CD8-positive, alpha-beta memory T cell (primary cell): ENCODE results near the gene MPP3. TPM values are rescaled to one million over a fixed set of nuclear protein-coding genes. Genes with fewer than 3 reads are reported as not detected.

ENCODE experiments used
- CTCF ChIA-PET: fragments of 350-600 bp; sonication (Branson Sonifier 250); formaldehyde crosslinking; loops from one replicate; lab custom pipeline; 2021; ENCODE audit warnings: antibody characterized with exemption; lab: Charles Lee
- POLR2A ChIA-PET: fragments of 350-600 bp; sonication (Branson Sonifier 250); formaldehyde crosslinking; loops from one replicate; lab custom pipeline; 2021; ENCODE audit warnings: antibody characterized with exemption; lab: Charles Lee
- DNase-seq, 5 donors: peaks; one replicate each; pipeline versions ENCODE4 v3.0.0 to v3.0.0-alpha.2; 2020 to 2022; ENCODE audit warnings: mixed read lengths in 1 of 5
- H3K27ac ChIP-seq: one replicate; pipeline ENCODE4 v1.7.0; 2013; ENCODE audit warnings: low read depth, mild to moderate bottlenecking, low read length, moderate library complexity
- H3K27me3 ChIP-seq: 2 replicates; pipeline ENCODE4 v1.7.0; 2013; ENCODE audit warnings: low read length, mild to moderate bottlenecking; ENCODE audit not compliant: insufficient read depth, poor library complexity, severe bottlenecking
- H3K36me3 ChIP-seq: 2 replicates; pipeline ENCODE4 v1.7.0; 2013; ENCODE audit warnings: mild to moderate bottlenecking, low read length, moderate library complexity; ENCODE audit not compliant: insufficient read depth
- H3K4me1 ChIP-seq: 2 replicates; pipeline ENCODE4 v1.7.0; 2013; ENCODE audit warnings: mild to moderate bottlenecking, low read length, moderate library complexity; ENCODE audit not compliant: insufficient read depth
- H3K4me3 ChIP-seq: 2 replicates; pipeline ENCODE4 v1.7.0; 2013; ENCODE audit warnings: mild to moderate bottlenecking, low read length
- H3K9me3 ChIP-seq: 2 replicates; pipeline ENCODE4 v1.7.0; 2013; ENCODE audit warnings: mild to moderate bottlenecking, low read length
- H3K27ac Mint-ChIP-seq, 8 donors: one replicate each; pipeline ENCODE4 v1.8.0; 2020 to 2021; ENCODE audit warnings: mixed read lengths in 8 of 8, mild to moderate bottlenecking in 6 of 8, inconsistent platforms in 3 of 8, moderate library complexity in 3 of 8
- H3K27me3 Mint-ChIP-seq, 2 donors: one replicate each; pipeline ENCODE4 v1.8.0; 2020 to 2021; ENCODE audit warnings: mixed read lengths in 2 of 2, mild to moderate bottlenecking in 1 of 2, moderate library complexity in 1 of 2
- H3K36me3 Mint-ChIP-seq, 3 donors: one replicate each; pipeline ENCODE4 v1.8.0; 2020 to 2021; ENCODE audit warnings: mixed read lengths in 3 of 3, inconsistent platforms in 1 of 3, mild to moderate bottlenecking in 1 of 3
- H3K4me1 Mint-ChIP-seq, 3 donors: one replicate each; pipeline ENCODE4 v1.8.0; 2020 to 2021; ENCODE audit warnings: mixed read lengths in 3 of 3, inconsistent platforms in 1 of 3, mild to moderate bottlenecking in 1 of 3
- H3K4me3 Mint-ChIP-seq, 7 donors: one replicate each; pipeline ENCODE4 v1.8.0; 2020 to 2021; ENCODE audit warnings: mixed read lengths in 7 of 7, mild to moderate bottlenecking in 6 of 7, moderate library complexity in 4 of 7, inconsistent platforms in 2 of 7
- H3K9me3 Mint-ChIP-seq, 5 donors: one replicate each; pipeline ENCODE4 v1.8.0; 2020 to 2022; ENCODE audit warnings: mixed read lengths in 5 of 5, mild to moderate bottlenecking in 3 of 5, moderate library complexity in 2 of 5, inconsistent platforms in 1 of 5
- polyA plus RNA-seq: library from polyadenylated mRNA; unstranded; fragments of 300-500 nt; fragmentation: Illumina TruSeq; gene quantifications from one replicate; pipeline ENCODE4 v1.2.3, GENCODE V29; 2021
- total RNA-seq, 2 experiments: library from RNA; stranded (reverse); gene quantifications; one replicate each; pipeline ENCODE4 v1.2.3, GENCODE V29; 2021

Gene MPP3
- total and polyA plus RNA-seq, 3 experiments from 2014 or later, result 0.15 TPM; not detected in 2

DNA sequence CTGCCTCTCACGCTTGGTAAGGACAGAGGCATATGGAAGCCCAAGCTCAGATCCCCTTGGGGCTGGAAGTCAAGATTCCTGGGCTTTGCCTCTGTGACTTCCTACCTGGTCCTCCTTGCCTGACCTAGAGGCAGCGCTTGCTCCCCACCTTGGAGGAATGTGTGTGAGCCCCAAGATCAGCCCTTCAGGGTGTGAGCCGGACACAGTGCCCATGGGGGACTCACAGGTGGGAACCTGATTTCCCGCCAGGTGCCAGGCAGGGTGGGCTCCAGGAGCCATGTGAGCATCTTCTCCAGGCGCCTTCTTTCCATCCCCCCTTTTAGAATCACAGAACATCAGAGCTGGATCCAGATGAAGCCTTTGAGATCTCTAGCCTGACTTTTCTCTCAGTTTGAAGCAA lies 24.2 kb upstream of the MPP3 start:
- Histone ChIP-seq H3K9me3 (no peaks in the 10 kb centered on the region), H3K36me3 (no peaks in the 10 kb centered on the region), H3K27ac (no peak overlapping the region), H3K4me1 (no peaks in the 10 kb centered on the region), H3K4me3 (no peak overlapping the region), H3K27me3 (no peaks in the 10 kb centered on the region)
- DNase-seq, result no peak
- Mint-ChIP-seq H3K4me3 (no peak overlapping the region), H3K36me3 (no peaks in the 10 kb centered on the region), H3K9me3 (peaks cover 0 to 2% (median 0%) of the 10 kb centered on the region in 5 donors), H3K27ac (no peak overlapping the region), H3K27me3 (peaks cover 12 to 34% of the 10 kb centered on the region in 2 donors), H3K4me1 (no peaks in the 10 kb centered on the region)
- ChIA-PET CTCF (interaction anchor here (1.0 kb wide), 1 partner anchor 16 kb away, joined by 4 read pairs; no protein-coding TSS in a partner anchor), POLR2A (no interaction called here)

DNA sequence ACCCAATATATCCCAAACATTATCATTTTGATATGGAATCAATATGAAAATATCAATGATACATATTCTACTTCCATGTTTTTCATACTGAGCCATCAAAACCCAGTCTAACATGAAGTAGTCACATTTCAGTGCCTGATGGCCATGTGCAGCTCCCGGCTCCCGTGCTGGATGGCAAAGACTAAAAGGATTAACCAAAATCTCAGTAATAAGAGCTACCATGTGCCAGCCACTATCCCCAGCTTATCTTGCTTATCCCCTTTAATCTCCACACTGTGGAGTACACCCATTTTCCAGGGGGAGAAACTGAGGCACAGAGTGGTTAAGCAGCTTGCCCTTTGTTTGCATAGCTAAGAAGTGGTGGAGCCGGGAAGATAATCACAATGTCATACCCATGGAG lies 23.2 kb upstream of the MPP3 start:
- no peak overlapping the region for H3K4me3 ChIP-seq
- POLR2A ChIA-PET, result no interaction called here
- H3K27ac ChIP-seq, result no peak overlapping the region
- Mint-ChIP-seq H3K4me3 (no peak overlapping the region), H3K27me3 (peaks cover 12 to 42% of the 10 kb centered on the region in 2 donors), H3K4me1 (no peaks in the 10 kb centered on the region), H3K36me3 (no peaks in the 10 kb centered on the region), H3K9me3 (peaks cover 0 to 2% (median 0%) of the 10 kb centered on the region in 5 donors), H3K27ac (no peak overlapping the region)
- no peaks in the 10 kb centered on the region for H3K27me3 ChIP-seq
- no peaks in the 10 kb centered on the region for H3K36me3 ChIP-seq
- no peaks in the 10 kb centered on the region for H3K9me3 ChIP-seq
- CTCF ChIA-PET, result interaction anchor here (1.0 kb wide), 1 partner anchor 15 kb away, joined by 4 read pairs; no protein-coding TSS in a partner anchor
- no peak for DNase-seq
- no peaks in the 10 kb centered on the region for H3K4me1 ChIP-seq

DNA sequence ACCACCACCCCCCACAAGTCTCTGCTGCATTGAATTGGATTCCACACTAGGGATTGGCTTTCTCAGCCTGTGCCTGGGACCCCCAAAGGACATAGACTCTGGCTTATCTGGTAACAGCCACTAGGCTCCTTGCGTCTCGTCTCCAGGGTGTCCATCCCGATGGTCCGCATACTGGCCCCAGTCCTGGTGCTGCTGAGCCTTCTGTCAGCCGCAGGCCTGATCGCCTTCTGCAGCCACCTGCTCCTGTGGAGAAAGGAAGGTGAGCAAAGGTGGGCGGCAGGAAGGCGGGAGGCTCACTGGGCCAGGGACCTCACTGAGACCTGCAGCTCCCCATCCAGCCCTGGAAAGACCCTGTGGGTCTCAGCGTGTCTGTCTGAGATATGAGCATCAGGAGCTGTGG lies 22.1 kb upstream of the MPP3 start:
- POLR2A ChIA-PET, result no interaction called here
- Mint-ChIP-seq H3K4me1 (no peaks in the 10 kb centered on the region), H3K27me3 (peaks cover 12 to 36% of the 10 kb centered on the region in 2 donors), H3K36me3 (no peaks in the 10 kb centered on the region), H3K9me3 (peaks cover 0 to 2% (median 0%) of the 10 kb centered on the region in 5 donors), H3K4me3 (no peak overlapping the region), H3K27ac (no peak overlapping the region)
- no peak overlapping the region for H3K27ac ChIP-seq
- no peaks in the 10 kb centered on the region for H3K9me3 ChIP-seq
- DNase-seq, result no peak
- no peak overlapping the region for H3K4me3 ChIP-seq
- H3K36me3 ChIP-seq, result no peaks in the 10 kb centered on the region
- no peaks in the 10 kb centered on the region for H3K4me1 ChIP-seq
- H3K27me3 ChIP-seq, result no peaks in the 10 kb centered on the region
- CTCF ChIA-PET, result no interaction called here

DNA sequence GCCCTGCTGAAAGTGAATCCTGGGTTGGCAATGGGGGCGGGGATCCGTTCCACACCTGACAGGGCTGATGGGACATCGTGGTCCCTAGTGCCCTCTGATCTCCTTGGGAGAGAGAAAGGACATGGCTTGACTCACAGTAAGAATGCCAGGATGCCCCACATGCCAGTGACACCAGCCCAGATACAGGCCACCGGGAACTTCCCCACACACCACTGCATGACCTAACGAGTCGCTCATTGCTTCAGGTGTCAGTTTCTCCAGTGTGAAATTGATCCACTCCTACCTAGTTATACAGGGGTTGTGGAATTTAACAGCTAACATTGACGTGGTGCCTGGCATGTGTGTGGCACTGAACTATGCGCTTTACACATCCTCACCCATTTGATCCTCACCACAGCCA lies 21.6 kb upstream of the MPP3 start:
- CTCF ChIA-PET, result interaction anchor here (0.7 kb wide), 1 partner anchor 37 kb away, joined by 3 read pairs; no protein-coding TSS in a partner anchor

DNA sequence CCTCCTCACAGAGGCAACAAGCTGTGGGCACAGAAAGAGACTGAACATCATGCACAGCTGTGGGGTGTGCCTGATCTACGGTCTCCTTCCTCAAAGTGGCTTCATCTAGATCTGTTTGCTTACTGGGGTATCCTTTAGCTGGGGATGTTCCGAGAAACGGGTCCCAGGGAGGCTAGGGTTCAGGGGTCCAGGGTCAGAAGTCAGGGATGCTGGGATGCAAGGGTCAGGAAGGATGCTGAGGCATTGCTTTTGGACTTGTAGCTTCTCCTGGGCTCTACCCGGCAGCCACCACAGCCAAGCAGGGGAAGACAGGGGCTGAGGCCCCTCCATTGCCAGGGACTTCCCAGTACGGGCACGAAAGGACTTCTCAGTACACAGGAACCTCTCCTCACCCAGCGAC lies 20.6 kb upstream of the MPP3 start:
- Mint-ChIP-seq H3K36me3 (no peaks in the 10 kb centered on the region), H3K4me1 (no peaks in the 10 kb centered on the region), H3K27ac (no peak overlapping the region), H3K9me3 (peaks cover 0 to 2% (median 0%) of the 10 kb centered on the region in 5 donors), H3K4me3 (no peak overlapping the region), H3K27me3 (peaks cover 12 to 45% of the 10 kb centered on the region in 2 donors)
- H3K27me3 ChIP-seq, result no peaks in the 10 kb centered on the region
- DNase-seq, result no peak
- no peaks in the 10 kb centered on the region for H3K36me3 ChIP-seq
- H3K9me3 ChIP-seq, result no peaks in the 10 kb centered on the region
- H3K27ac ChIP-seq, result no peak overlapping the region
- no peaks in the 10 kb centered on the region for H3K4me1 ChIP-seq
- CTCF ChIA-PET, result interaction anchor here (1.1 kb wide), 1 partner anchor 11 kb away, joined by 3 read pairs; no protein-coding TSS in a partner anchor
- POLR2A ChIA-PET, result no interaction called here
- no peak overlapping the region for H3K4me3 ChIP-seq

More for the DNA sequence above, 21.6 kb upstream of the MPP3 start:
- Mint-ChIP-seq H3K4me1 (no peaks in the 10 kb centered on the region), H3K27me3 (peaks cover 13 to 39% of the 10 kb centered on the region in 2 donors), H3K36me3 (no peaks in the 10 kb centered on the region), H3K9me3 (peaks cover 0 to 2% (median 0%) of the 10 kb centered on the region in 5 donors), H3K27ac (peak overlapping the region in 1 of 8 donors; percentile 43), H3K4me3 (no peak overlapping the region)
- no peaks in the 10 kb centered on the region for H3K9me3 ChIP-seq
- no peaks in the 10 kb centered on the region for H3K27me3 ChIP-seq
- no peak overlapping the region for H3K27ac ChIP-seq
- H3K4me1 ChIP-seq, result no peaks in the 10 kb centered on the region
- no peaks in the 10 kb centered on the region for H3K36me3 ChIP-seq
- no peak for DNase-seq
- POLR2A ChIA-PET, result no interaction called here
- no peak overlapping the region for H3K4me3 ChIP-seq

DNA sequence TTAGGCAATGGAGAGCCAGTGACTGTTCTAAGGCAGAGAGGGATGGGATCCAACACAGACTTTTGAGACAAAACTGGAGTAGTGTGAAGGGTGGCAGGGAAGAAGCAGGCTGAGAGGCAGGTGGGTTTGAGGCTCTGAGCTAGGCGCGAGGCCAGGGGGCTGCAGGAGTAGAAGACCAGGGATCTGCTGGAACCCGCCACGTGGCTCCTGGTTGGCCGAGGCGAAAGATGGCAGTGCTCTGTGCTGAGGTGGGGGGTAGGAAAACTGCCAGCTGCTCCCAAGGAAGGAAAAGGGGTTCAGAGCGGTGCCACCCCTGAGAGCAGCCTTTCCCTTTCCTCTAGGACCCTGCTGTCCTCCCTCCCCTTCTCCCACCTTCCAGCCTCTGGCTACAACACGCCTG lies 19.6 kb upstream of the MPP3 start:
- peak overlapping the region in 1 of 8 donors; percentile 40 for H3K27ac Mint-ChIP-seq
- Histone ChIP-seq H3K36me3 (no peaks in the 10 kb centered on the region), H3K27ac (no peak overlapping the region), H3K27me3 (no peaks in the 10 kb centered on the region), H3K9me3 (no peaks in the 10 kb centered on the region), H3K4me3 (no peak overlapping the region), H3K4me1 (no peaks in the 10 kb centered on the region)
- no peaks in the 10 kb centered on the region for H3K4me1 Mint-ChIP-seq
- ChIA-PET POLR2A (no interaction called here), CTCF (interaction anchor here (1.1 kb wide), 1 partner anchor 10 kb away, joined by 3 read pairs; no protein-coding TSS in a partner anchor)
- DNase-seq, result no peak
- no peaks in the 10 kb centered on the region for H3K36me3 Mint-ChIP-seq
- H3K9me3 Mint-ChIP-seq, result peaks cover 0 to 2% (median 0%) of the 10 kb centered on the region in 5 donors
- H3K4me3 Mint-ChIP-seq, result no peak overlapping the region
- H3K27me3 Mint-ChIP-seq, result peaks cover 9 to 49% of the 10 kb centered on the region in 2 donors

DNA sequence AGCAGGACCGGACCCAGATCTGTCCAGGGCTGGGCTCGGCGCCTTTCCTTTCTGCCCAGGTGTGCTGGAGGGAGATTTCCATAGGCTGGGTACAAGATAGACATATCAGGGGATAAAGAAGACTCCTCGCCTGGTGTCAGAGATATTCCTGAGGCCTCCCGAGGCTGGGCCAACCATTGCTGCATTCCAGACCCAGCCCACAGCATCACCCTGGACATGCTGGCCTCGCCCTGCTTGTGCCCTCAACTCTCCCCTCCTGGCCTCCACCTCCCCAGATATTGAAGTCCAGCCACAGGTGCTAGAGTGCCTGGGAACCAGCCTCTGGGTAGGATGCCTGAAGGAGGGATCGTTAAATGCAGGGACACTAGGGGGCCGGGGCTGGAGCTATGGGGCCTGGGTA lies 16.2 kb upstream of the MPP3 start:
- Histone ChIP-seq H3K36me3 (no peaks in the 10 kb centered on the region), H3K4me1 (no peaks in the 10 kb centered on the region), H3K4me3 (no peak overlapping the region), H3K27me3 (no peaks in the 10 kb centered on the region), H3K9me3 (no peaks in the 10 kb centered on the region), H3K27ac (no peak overlapping the region)
- H3K27me3 Mint-ChIP-seq, result peaks cover 8 to 54% of the 10 kb centered on the region in 2 donors
- DNase-seq, result no peak
- no peaks in the 10 kb centered on the region for H3K9me3 Mint-ChIP-seq
- H3K4me3 Mint-ChIP-seq, result no peak overlapping the region
- H3K36me3 Mint-ChIP-seq, result no peaks in the 10 kb centered on the region
- no peaks in the 10 kb centered on the region for H3K4me1 Mint-ChIP-seq
- CTCF ChIA-PET, result no interaction called here
- H3K27ac Mint-ChIP-seq, result no peak overlapping the region
- POLR2A ChIA-PET, result no interaction called here

DNA sequence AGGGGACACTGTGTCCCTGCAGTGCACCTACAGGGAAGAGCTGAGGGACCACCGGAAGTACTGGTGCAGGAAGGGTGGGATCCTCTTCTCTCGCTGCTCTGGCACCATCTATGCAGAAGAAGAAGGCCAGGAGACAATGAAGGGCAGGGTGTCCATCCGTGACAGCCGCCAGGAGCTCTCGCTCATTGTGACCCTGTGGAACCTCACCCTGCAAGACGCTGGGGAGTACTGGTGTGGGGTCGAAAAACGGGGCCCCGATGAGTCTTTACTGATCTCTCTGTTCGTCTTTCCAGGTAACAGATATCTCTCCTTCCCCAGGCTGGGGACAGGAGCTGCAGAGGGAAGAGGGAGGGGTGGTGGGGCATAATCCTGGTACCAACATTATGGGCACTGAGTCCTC lies 15.7 kb upstream of the MPP3 start:
- Histone ChIP-seq H3K27ac (no peak overlapping the region), H3K27me3 (no peaks in the 10 kb centered on the region), H3K36me3 (no peaks in the 10 kb centered on the region), H3K4me3 (no peak overlapping the region), H3K4me1 (no peaks in the 10 kb centered on the region), H3K9me3 (no peaks in the 10 kb centered on the region)
- CTCF ChIA-PET, result no interaction called here
- DNase-seq, result no peak
- no peak overlapping the region for H3K4me3 Mint-ChIP-seq
- no peaks in the 10 kb centered on the region for H3K9me3 Mint-ChIP-seq
- no peaks in the 10 kb centered on the region for H3K36me3 Mint-ChIP-seq
- no peaks in the 10 kb centered on the region for H3K4me1 Mint-ChIP-seq
- H3K27me3 Mint-ChIP-seq, result peaks cover 5 to 50% of the 10 kb centered on the region in 2 donors
- H3K27ac Mint-ChIP-seq, result no peak overlapping the region
- POLR2A ChIA-PET, result no interaction called here
